ENCODE measurements around the gene BCL2.

DNA sequence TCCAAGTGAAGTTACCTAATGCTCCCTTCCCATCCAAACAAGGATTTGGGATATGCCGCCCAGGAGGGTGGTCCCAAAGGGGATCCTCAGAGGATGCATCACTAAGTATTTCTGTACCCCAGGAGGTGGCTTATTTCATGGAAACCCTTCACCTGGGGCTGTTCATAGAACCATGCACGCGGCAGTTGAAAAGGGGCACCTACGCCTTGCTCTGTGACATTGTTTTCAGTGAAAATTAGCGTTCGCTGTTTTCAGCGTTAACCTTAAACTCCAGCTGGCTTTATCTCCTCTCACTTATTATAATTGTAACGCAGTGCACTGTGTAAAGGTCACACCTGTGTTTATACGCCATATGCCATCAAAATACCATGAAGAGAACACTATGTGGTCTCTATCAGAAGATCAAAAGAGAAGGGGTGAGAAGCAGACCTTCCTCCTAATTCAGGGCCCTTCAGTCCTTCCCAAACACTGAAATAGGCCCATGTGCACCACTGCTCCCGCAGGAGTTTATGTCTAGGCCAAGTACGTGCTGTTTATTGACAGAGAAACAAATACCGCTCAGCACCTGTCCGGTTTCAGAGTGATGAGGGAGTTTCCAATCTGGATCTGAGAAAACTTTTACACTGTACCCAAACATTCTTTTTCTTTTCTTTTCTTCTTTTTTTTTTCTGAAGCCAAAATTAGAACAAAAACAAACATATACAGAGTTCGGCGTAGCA, 162.1 kb downstream of the BCL2 start:
- TF ChIP-seq POLR2A (IDR thresholded peaks at IDR 0.05): no peak
- TF ChIP-seq, protein P1, sequence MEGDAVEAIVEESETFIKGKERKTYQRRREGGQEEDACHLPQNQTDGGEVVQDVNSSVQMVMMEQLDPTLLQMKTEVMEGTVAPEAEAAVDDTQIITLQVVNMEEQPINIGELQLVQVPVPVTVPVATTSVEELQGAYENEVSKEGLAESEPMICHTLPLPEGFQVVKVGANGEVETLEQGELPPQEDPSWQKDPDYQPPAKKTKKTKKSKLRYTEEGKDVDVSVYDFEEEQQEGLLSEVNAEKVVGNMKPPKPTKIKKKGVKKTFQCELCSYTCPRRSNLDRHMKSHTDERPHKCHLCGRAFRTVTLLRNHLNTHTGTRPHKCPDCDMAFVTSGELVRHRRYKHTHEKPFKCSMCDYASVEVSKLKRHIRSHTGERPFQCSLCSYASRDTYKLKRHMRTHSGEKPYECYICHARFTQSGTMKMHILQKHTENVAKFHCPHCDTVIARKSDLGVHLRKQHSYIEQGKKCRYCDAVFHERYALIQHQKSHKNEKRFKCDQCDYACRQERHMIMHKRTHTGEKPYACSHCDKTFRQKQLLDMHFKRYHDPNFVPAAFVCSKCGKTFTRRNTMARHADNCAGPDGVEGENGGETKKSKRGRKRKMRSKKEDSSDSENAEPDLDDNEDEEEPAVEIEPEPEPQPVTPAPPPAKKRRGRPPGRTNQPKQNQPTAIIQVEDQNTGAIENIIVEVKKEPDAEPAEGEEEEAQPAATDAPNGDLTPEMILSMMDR (IDR thresholded peaks at IDR 0.05): no peak
